ENCODE results near the gene KDM5A.
"Not testable (repeated sequence)": the region's sequence is repeated elsewhere in the genome, so short reads cannot be mapped to it uniquely, and the experiment has no call there.

KDM5A gene

GRCh38 chr12:389142-390096, at the start of gene KDM5A:
KDM5A (minus strand) TSS chr12:389320; CDS start chr12:389091, 229 bp downstream.
- no peak for DNase-seq

- DNase-seq: not testable (repeated sequence)
These were observed 46.6 kb upstream of the KDM5A start for GRCh38 chr12:435737-436136.

- no peak for DNase-seq
These were observed 33.4 kb upstream of the KDM5A start for GRCh38 chr12:422526-422925.

GRCh38 chr12:418432-418831, 29.3 kb upstream of the KDM5A start:
- DNase-seq: no peak

GRCh38 chr12:414859-415258, 25.7 kb upstream of the KDM5A start:
- no peak for DNase-seq

- no peak for DNase-seq
These were observed 12.9 kb upstream of the KDM5A start for GRCh38 chr12:402029-402389.

GRCh38 chr12:401235-402028, 12.3 kb upstream of the KDM5A start, which contains the start of gene CCDC77:
CCDC77 (plus strand) TSS chr12:401644; CDS start chr12:409384, 7,740 bp downstream.
- DNase-seq: no peak

GRCh38 chr12:400828-401227, 11.7 kb upstream of the KDM5A start:
- DNase-seq: no peak

GRCh38 chr12:388541-389141, 479 bp downstream of the KDM5A start:
- DNase-seq: no peak

- DNase-seq: no peak
These were observed 1.1 kb downstream of the KDM5A start for GRCh38 chr12:388012-388411.

- no peak for DNase-seq
These were observed 2.5 kb downstream of the KDM5A start for GRCh38 chr12:386651-387050.

- DNase-seq: not testable (repeated sequence)
These were observed 18.2 kb downstream of the KDM5A start for GRCh38 chr12:370739-371485.

- no peak for DNase-seq
These were observed 21.1 kb downstream of the KDM5A start for GRCh38 chr12:367972-368371.

GRCh38 chr12:366820-367219, 22.3 kb downstream of the KDM5A start:
- no peak for DNase-seq

- DNase-seq: no peak
These were observed 30.0 kb downstream of the KDM5A start for GRCh38 chr12:359091-359490.

GRCh38 chr12:356276-356988, 32.7 kb downstream of the KDM5A start:
- DNase-seq: no peak

GRCh38 chr12:351197-351596, 37.9 kb downstream of the KDM5A start:
- DNase-seq: not testable (repeated sequence)

GRCh38 chr12:349625-350024, 39.5 kb downstream of the KDM5A start:
- DNase-seq: not testable (repeated sequence)

GRCh38 chr12:343036-343435, 46.1 kb downstream of the KDM5A start:
- not testable (repeated sequence) for DNase-seq

- no peak for DNase-seq
These were observed 52.1 kb downstream of the KDM5A start for GRCh38 chr12:337039-337438.

GRCh38 chr12:334125-334524, 55.0 kb downstream of the KDM5A start:
- no peak for DNase-seq

All from NCI-H2171 treated with DMSO at 0.1 percent for 48 hours (cell line).